Islet of Langerhans (tissue), 1 donor: ENCODE measurements around the gene PICK1.
"Not testable (repeated sequence)": the region's sequence is repeated elsewhere in the genome, so short reads cannot be mapped to it uniquely, and the experiment has no call there.

Experiments used
- FAIRE-seq: peaks from one replicate; lab custom pipeline; 2011; peaks lifted over from hg19 to GRCh38; lab: Jason Lieb, UNC

Gene PICK1

DNA sequence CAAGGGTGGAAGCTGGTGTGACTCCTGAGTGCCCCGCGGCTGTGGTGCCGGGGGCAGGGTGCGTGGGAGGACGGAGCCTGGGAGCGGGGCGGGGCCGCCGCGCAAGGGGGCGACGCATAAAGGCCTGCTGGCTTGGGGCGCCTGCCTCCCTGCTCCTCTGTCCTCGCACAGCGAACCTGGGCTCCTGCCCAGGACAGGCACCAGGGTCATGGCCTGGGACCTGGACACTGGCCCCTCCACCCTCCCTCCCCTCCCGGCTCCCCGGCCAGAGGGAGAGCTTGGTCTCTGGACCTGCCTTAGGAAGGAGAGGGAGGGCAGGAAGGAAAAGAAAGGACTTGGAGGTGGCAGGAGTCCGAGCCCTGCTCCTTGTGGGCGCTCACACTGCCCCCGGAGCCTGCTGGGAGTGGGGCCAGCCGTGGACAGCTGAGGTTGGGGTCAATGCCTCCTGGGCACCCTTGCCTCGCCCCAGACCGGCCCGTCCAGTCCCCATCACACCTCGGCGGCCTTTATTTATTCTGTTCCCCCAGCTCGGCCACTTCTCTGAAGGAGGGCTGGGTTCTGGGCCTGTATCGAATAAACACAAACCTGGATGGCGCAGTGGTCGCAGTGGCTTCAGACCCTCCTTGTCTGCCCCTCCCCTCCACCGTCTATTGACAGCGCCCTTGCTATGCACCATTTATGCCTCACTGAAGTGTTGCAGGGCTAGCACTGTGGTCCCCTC lies 18.1 kb downstream of the PICK1 start:
- no peak for FAIRE-seq

DNA sequence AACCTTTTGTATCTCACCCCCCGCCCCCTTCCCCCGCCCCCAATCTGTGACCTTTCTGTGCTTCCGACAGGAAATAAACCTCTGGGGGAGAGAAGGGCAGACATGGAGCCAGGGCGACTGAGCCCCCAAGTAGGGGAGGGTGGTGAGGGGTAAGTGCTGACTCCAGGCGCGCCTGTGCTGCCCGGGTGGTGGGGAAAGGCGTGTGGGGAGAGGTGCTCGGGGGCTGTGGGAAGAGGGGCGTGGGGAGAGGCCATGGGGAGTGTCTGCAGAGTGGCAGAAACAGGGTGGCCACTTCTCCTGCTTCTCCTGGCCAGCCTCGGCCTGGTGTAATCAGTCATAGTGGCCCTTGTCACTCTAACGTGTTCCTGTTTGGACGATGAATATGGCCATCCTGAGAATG lies 18.8 kb downstream of the PICK1 start:
- no peak for FAIRE-seq

DNA sequence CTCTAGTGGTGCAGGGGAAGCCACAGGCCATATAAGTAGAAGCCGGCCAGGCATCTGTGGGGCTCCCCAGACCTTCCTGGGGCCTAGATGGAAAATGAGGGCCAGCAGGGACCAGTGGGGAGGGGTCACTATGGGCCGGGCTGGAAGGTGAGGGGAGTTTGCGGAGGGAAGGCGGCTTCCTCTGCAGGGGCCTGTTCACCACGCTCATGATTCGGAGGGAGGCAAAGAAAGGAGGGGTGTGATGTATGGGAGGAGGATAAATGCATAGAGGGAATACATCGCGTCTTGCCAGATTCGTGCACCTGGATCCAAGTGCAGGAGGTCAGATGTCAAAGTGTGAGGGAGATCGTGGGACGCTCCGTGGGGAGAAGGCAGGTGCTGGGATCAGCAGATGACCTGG lies 19.9 kb downstream of the PICK1 start:
- FAIRE-seq: no peak

DNA sequence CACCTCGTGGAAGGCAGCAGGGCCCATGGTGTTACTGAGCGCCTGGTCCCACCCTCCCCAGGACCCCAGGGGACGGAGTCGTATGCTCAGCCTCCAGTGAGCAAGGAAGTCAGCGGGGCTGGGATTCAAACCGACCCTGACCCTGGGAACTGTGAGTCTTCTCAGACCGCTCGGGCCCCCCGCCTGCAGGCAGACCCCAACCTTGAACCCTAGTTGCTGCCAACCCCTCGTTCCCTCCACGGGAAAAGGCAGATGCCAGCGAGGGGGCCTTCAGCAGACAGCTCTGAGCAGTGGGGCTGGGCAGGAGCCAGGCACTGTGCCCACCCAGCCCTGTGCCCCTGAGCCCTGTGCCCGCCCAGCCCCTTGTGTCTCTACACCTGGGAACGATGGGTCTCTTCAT lies 20.4 kb downstream of the PICK1 start:
- no peak for FAIRE-seq

DNA sequence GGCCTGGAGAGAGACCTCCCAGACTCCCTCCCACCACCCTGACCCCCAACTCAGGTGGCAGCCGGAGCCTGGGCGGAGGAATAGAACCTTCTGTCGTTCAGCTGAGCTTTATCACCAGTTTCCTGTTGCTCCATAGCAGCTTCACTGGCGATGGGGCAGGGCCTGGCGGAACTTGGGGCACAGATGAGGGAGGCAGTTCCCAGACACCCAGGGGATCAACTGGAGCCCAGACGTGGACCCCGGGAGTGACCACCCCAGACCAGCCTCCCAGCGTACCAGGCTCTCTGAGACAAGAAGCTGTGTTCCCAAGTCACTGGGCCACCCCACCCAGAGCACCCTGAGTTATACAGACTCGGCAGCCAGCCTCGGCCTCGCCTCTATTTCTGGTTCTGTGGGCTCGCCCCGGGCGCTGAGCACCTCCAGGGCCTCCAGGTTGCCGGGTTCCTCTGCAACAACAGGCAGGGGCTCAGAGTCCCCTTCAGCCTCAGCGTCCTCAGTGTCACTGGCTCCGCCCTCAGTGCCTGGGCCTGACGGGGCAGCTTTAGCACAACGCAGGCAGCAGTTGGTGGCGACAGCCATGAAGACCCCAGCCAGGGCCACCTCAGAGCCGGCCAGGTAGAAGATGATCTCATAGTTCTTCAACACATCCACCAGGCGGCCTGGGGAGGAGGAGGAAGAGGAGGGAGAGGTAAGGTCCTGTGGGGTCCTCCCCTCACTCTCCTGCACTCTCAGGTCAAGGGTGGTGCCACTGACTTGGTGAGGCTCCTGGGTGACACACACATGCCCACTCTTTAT lies 21.0 kb downstream of the PICK1 start:
- FAIRE-seq: no peak

DNA sequence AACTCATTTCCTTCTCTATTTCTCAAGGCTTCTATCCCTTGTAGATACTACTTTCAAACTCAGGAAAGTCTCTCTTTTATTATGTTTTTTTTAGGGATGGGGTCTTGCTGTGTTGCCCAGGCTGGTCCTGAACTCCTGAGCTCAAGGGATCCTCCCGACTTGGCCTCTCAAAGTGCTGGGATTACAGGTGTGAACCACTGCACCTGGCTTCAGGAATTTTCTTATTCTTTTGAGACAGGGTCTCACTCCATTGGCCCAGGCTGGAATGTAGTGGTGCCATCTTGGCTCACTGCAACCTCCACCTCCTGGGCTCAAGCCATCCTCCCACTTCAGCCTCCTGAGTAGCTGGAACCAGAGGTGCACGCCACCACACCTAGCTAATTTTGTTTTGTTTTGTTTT lies 22.0 kb downstream of the PICK1 start:
- not testable (repeated sequence) for FAIRE-seq

DNA sequence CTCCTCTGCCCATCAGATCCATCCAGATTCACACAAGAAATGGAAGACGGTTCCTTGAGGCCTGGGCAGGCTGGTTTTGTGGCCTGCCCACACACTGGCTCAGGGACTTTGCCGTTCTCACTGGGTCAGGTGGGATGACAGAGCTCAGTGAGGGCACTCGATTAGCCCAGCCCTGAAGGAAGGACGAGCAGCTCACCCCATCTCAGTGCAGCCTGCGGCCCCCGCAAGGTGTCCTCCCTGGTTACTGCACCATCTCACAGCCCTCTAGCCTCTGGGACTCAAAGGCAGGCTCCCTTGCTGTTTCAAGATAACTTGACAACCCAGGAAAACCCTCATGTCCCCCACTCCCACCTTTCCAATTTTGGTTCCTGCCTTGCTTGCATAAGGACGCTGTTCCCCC lies 22.6 kb downstream of the PICK1 start:
- no peak for FAIRE-seq

DNA sequence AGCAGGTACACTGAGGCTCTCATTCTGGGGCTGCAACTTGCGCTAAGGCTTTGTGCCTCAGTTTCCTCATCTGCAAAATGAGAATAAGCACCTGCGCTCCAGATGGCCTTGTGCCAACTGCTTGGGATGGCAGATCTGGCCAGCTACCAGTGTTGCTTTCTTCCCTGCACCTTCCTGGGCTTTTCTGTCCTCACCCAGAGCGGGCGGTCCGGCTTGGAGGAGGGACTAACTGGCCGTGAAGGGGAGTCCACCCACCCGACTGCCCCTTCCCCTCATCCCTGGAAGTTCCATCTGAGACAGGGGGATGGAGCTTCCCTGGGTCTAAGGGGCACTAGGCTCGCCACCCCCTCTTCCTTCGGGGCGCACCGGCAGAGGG lies 23.3 kb downstream of the PICK1 start:
- no peak for FAIRE-seq

DNA sequence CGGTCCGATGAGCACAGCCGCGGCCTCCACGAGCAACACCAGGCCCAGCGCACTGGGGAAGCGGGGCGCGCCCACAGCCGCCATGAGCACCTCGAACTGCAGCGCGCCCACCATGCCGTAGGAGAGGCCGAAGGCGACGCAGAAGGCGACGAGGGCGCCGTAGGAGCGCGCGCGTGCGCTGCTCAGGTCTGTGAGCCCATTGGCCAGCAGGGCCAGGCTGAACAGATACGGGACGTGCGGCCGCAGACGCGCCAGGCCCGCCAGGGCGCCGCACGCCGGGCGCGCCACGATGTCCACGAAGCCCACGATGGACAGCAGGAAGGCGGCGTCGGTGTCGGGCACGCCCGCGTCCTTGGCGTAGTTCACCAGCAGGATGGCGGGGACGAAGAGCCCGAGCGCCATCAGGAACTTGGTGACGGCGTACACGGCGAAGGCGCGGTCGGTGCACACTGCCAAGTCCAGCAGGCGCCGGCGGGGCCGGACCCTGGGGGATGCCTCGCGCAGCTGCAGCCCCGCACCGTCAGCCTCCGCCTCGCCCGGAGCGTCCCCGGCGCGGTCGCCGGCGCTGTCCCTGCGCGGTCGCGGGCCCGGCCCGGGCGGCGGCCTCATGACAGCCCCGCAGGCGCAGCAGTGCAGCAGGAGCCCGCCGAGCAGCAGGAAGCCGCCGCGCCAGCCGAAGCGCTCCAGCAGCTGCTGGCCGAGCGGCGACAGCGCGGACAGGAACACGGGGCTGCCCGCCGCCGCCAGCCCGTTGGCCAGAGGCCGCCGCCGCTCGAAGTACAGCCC lies 23.8 kb downstream of the PICK1 start:
- FAIRE-seq: no peak

DNA sequence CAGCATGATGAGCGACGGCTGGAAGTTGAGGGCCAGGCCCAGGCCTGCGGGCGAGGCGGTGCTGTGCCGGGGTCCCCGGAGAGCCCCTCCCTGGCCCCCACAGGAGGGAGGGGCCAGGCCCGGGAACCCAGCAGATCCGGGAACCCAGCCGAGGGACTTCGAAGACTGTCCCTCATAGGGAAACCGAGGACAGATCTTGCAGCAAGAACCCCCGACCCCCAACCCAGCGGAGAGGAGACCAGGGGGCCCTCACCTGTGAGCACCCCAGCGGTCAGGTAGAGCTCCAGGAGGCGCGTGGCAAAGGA lies 24.4 kb downstream of the PICK1 start:
- no peak for FAIRE-seq

DNA sequence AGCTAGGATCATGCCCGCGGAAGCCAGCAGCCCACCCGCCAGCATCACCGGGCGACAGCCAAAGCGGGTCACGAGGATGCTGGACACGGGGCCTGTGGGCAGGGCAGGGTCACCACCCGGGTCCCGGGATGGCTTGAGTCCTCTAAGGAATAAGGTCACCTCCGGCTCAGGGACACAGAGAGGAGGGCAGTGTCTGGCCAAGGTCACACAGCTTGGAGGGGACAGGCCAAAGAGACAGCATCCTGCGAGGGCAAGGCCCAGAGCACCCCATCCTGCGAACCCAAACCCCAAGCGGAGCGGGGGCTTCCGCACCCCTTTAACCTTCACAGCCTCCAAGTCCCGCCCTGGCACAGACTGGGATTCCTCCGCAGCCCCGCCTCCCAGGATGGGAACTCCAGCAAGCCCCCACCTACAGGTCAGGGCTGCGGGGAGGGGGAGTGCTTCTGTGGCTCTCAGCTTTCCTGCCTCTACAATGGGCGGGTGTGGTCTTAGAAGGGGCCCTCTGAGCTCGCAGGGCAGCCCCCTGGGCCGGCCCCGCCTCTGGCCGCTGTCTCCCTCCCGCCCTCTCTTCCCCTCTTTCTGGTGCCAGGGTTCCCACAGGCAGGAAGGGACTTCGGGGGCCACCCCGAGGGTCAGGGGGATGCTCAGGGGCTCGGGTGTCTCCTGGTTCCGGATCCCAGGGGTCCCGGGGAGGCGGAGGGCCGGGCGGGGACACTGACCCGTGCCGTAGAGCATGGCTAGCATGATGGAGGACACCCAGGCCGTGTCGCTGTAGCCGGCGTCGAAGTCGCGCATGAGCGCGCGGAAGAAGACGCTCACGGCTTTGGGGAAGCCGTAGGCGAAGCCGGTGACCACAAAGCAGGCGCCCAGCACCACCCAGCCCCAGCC lies 25.0 kb downstream of the PICK1 start:
- no peak for FAIRE-seq

DNA sequence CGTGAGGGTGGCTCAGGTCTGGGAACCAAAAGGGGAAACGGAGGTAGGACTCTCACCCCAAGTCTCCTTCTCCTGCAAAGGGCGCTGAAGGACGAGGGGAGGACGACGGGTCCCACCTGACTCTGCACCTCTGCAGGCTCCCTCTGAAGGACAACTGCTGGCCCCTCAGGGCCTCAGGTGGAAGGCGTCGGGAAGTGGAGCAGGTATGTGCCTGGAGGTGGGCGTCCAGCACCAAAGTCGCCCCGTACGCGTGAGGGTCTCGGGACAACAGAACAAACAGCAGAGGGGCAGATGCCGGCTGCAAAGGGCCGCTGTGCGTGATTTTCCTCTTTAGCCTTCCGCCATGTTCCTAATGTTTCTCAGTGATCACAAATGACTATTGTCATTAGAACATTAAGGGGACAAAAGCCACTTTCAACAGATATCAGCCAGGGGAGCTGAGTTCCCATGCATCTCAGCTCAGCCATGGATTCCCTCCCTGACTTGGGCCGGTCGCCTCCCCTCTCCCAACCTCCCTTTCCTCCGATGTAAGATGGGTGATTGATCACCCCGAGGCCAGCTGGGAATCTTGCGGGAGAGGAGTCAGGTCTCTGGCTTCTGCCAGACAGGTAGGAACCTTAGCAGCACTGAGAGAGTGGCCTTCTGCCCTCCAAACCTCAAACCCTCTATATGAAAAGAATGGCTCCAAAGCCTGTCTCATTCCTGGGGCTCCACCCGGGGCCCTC lies 25.9 kb downstream of the PICK1 start:
- FAIRE-seq: no peak

DNA sequence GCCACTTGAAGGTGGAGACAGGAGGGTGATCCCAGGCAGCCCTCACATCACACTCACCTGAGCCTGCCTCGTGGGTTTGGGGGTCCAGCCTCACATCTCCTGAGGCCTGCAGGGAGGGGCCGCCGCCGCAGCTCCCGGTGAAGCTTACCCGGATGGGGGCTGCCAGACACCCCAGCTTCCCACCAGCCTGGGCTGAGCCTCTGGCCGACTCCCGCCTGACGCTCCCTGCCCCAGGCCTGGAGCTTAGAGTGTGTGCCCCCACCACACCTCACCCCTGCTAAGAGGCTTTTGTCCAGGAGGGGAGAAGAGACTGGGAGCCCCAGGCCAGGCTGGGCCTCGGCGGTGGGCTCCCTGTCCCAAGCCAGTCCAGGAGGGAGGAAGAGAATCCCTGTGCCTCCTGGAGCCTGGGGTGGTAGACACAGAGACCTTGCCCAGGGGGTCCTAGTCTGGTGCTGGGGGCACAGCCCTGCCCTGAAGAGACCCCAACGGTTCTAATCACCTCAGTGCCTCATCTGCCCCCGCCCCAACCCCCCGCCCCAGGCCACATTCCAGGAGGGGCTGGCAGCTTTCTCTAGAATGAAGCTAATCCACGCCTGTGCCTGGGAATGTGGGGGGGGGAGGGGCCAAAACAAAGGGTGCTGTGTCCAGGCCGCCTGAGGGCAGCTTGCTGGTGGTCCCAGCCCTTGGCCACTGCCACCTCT lies 26.9 kb downstream of the PICK1 start, which contains the start of gene SLC16A8:
TSS of gene SLC16A8 (minus strand) at position 254 of the 701 bp plus-strand sequence. CDS start 1,311 bp downstream, outside the sequence.
- no peak for FAIRE-seq

DNA sequence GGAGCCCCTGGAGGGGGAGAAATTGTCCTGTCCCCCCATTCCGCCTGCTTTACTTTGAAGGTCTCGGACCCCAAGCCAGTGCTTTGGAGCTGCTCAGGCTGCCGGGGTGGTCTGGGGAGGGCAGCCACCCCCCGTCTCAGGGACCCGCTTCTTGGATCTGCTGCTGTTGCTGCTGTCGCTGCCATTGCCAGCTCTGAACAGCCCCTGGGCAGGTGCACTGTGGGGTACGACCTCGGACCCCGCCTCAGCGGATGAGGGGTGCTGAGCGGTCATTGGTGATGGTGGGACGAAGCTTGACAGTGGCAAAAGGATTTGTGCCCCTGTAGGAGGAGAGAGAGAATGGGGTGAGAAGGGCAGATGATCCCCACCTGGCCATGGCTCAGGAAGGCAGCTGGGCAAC lies 27.9 kb downstream of the PICK1 start:
- no peak for FAIRE-seq

DNA sequence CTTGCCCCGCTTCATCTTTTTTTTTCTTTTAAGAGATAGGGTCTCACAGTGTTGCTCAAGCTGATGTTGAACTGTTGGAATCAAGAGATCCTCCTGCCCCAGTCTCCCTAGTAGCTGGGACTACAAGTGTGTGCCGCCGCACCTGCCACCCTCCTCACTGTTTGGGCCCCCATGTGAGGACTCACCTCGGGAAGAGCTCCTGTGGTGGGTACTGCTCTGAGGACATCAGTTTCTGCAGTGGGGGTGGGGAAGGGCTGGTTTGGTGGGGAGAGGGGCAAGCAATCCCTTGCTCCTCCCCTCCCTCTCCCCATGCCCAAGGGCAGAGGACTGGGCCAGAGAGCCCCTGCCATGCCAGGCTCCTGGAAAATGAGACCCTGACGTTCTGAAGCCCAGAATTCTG lies 28.3 kb downstream of the PICK1 start:
- no peak for FAIRE-seq

DNA sequence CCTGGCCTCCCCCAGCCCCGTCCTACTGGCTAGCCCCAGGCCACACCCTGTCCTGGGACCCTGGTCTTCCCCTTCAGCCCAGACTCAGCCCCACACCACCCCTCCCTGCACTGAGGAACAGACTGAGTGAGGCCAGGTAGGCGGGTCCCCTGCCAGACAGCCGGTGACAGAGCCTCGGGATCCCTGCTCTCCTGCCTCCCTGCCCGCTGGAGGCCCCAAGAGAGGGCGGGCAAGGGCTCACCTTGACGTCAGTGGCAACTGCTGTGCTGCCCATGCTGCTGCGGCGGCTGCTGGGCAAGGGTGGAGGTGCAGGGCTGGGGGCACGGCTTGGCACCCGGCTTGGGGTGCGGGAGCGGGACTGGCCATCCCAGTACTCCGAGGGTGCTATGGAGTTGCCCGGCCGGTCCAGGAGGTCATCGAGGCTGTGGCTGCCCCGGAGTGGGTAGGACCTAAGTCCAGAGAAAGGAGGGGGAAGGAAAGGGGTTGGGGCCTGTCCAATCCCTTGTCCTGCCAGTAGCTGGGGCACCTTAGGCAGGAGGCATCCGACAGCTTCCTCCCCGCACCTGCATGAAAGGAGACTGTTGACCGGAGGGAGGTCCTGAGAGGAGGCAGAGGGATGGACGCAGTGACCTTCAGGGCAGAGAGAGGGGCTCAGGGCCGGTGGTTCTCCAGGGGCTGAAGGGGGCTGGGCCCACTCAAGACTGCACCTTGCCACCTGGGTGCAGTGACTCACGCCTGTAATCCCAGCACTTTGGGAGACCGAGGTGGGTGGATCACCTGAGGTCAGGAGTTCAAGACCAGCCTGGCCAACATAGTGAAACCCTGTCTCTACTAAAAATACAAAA lies 29.0 kb downstream of the PICK1 start:
- FAIRE-seq: no peak

DNA sequence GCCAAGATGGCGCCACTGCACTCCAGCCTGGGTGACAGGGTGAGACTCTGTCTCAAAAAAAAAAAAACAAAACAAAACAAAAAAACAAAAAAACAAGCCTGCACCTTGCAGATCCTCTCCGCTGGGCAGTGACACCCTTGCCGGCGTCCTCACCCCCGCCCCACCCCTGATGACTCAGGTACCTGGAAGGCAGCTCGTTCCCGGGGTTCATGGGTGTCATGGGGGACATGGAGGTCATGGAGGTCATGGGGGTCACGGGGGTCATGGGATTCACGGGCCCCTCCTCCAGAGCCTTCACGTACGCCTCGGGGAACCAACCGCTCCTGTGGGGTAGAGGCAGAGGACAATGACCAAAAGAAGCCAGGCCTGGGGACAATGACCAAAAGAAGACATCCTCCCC lies 29.7 kb downstream of the PICK1 start:
- no peak for FAIRE-seq

DNA sequence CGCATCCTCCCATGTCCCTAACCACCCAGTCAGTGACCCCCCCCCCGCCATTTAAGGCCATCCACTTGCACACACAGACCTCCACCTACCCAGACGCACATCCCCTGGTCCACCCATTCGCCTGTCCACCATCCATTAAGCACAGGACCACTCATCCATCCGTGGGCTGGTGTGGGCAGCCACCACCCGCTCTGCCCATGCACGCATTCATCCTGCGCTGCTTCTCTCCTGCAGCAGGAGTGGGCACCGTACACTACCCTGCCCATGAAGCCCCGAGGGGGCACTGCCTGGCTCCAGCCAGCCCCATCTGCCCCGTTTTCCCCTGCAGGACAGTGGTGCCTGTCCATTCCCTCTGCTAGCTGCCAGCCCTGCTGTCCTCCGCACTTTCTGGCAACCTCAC lies 30.7 kb downstream of the PICK1 start:
- FAIRE-seq: no peak

DNA sequence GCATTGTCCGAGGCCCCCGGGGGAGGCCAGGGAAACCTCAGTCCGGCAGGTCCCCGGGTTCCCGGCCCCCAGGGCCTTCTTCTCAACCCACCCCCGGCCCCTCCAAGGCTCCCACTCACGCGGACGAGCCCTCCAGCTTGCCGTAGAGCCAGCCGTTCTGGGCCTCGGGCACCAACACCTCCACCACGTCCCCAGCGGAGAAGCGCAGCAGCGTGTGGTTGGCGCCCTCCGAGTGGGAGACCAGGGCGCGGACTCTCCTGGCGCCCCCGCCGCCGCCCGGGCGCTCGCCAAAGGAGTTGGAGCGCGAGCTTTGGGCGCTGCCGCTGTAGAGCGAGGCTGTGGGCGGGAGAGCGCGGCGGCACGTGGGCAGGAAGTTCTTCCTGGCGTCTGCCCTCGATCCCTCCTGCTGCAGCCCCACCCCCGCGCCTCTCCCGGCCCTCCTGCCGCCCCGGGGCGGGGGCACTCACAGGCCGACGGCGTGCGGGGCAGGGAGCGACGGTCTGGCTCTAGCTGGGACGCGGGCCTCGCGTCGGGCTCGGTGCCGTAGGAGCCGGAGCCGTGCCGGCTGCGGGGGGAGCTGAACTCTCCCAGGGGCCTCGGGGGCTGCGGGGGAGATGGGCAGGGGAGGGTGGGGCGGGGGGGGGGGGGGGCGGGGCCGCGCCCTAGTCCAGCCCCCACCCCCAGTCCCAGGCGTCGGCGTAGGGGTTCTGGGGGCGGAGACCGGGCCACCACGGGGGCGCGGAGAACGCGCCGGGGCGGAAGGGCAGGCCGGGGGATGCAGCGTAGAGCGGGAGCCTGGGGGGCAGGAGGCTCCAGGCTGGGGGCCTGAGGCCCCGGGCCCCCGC lies 31.6 kb downstream of the PICK1 start:
- no peak for FAIRE-seq
